HepG2 (cell line): Measurements from ENCODE around the gene PGC. TPM values are rescaled to one million over a fixed set of nuclear protein-coding genes. Genes with fewer than 3 reads are reported as not detected.

ENCODE experiments used
- ATAC-seq: fragments of 200-7000 bp; cut with Tn5 transposase; 3 replicates; pipeline ENCODE4 v1.9.1; 2020; ENCODE audit warnings: mild to moderate bottlenecking, moderate library complexity
- BruUV-seq: library from RNA; stranded (reverse); fragments of 400-500 nt; replicated peaks from 2 replicates; lab custom pipeline; 2021; lab: Mats Ljungman, UMichigan
- CTCF ChIA-PET: fragments of 300-600 bp; formaldehyde crosslinking; extraction: SDS; loops from one replicate; lab custom pipeline; 2021; ENCODE audit warnings: low total read pairs, inconsistent platforms, low intra/inter-chr PET ratio; lab: Yijun Ruan, JAX
- POLR2A ChIA-PET: fragments of 350-600 bp; sonication (Branson Sonifier 250); formaldehyde crosslinking; loops from one replicate; lab custom pipeline; 2020; ENCODE audit warnings: antibody characterized with exemption, inconsistent platforms; lab: Yijun Ruan, JAX
- DNase-seq: peaks from one replicate; pipeline ENCODE4 v3.0.0-alpha.2; 2015; ENCODE audit warnings: low spot score
- FAIRE-seq: peaks from 3 replicates; lab custom pipeline; 2011; peaks lifted over from hg19 to GRCh38; lab: Jason Lieb, UNC
- H2AFZ ChIP-seq: one replicate; pipeline ENCODE4 v1.6.1; 2011; ENCODE audit warnings: low read length, inconsistent platforms
- H3K27ac ChIP-seq: fragments of 300-600 bp; 3 replicates; pipeline ENCODE4 v1.8.0; 2011; ENCODE audit warnings: mixed run types, mild to moderate bottlenecking, mixed read lengths, low read length, inconsistent platforms; ENCODE audit not compliant: insufficient read depth; ENCODE audit errors: extremely low read length
- H3K27me3 ChIP-seq, 2 experiments: fragments of 200-600 bp in 1 of 2; 2 replicates in 1 of 2; 3 replicates in 1 of 2; pipeline versions ENCODE4 v1.6.0 to v1.8.0; 2011; ENCODE audit warnings: low read length in 2 of 2, mild to moderate bottlenecking in 2 of 2, moderate library complexity in 2 of 2, inconsistent platforms in 1 of 2; ENCODE audit not compliant: insufficient read depth in 2 of 2, control insufficient read depth in 1 of 2
- H3K36me3 ChIP-seq, 2 experiments: fragments of 200-600 bp in 1 of 2; replicated peaks in 1 of 2; 2 replicates in 1 of 2; 3 replicates in 1 of 2; pipeline versions ENCODE4 v1.5.1 to v1.8.0; 2011; ENCODE audit warnings: low read length in 2 of 2, inconsistent platforms in 1 of 2; ENCODE audit not compliant: insufficient read depth in 2 of 2, control insufficient read depth in 1 of 2
- H3K4me1 ChIP-seq: 2 replicates; pipeline ENCODE4 v1.5.1; 2012; ENCODE audit warnings: low read length, inconsistent platforms; ENCODE audit not compliant: insufficient read depth
- H3K4me2 ChIP-seq: 2 replicates; pipeline ENCODE4 v1.6.0; 2011; ENCODE audit warnings: low read depth, low read length, inconsistent platforms
- H3K4me3 ChIP-seq, 3 experiments: fragments of 200-600 bp in 1 of 3; sonication (generic), shearing (Covaris generic) in 1 of 3; replicated peaks in 1 of 3; 2 replicates each; pipeline ENCODE4 v1.5.1; 2011 to 2016; ENCODE audit warnings: low read length in 3 of 3, inconsistent platforms in 2 of 3, low read depth in 2 of 3, mild to moderate bottlenecking in 2 of 3, control low read depth in 1 of 3, mixed read lengths in 1 of 3; ENCODE audit not compliant: insufficient read depth in 1 of 3
- H3K79me2 ChIP-seq: one replicate; pipeline ENCODE4 v1.6.1; 2011; ENCODE audit warnings: low read length, inconsistent platforms; ENCODE audit not compliant: insufficient read depth
- H3K9ac ChIP-seq: 2 replicates; pipeline ENCODE4 v1.6.0; 2011; ENCODE audit warnings: mild to moderate bottlenecking, low read depth, low read length, inconsistent platforms; ENCODE audit not compliant: insufficient read depth
- H3K9me3 ChIP-seq: 2 replicates; pipeline ENCODE4 v1.5.1; 2012; ENCODE audit warnings: mild to moderate bottlenecking, low read length
- H4K20me1 ChIP-seq: 2 replicates; pipeline ENCODE4 v1.6.0; 2011; ENCODE audit warnings: inconsistent platforms, mild to moderate bottlenecking, low read length, moderate library complexity; ENCODE audit not compliant: insufficient read depth
- JUN ChIP-seq: sonication (generic); formaldehyde crosslinking; IDR thresholded peaks from 2 replicates; pipeline ENCODE4 v1.4.0; 2020; ENCODE audit warnings: mild to moderate bottlenecking, missing genetic modification reagents
- MAFF ChIP-seq: IDR thresholded peaks from 2 replicates; pipeline ENCODE4 v1.6.1; 2011; ENCODE audit warnings: low read depth, low read length, improper control_type of control experiment
- SP140L ChIP-seq: sonication (generic); formaldehyde crosslinking; IDR thresholded peaks from 2 replicates; pipeline ENCODE4 v1.4.0; 2020; ENCODE audit warnings: missing genetic modification reagents, borderline replicate concordance
- ZNF317 ChIP-seq: sonication (generic); formaldehyde crosslinking; IDR thresholded peaks from 2 replicates; pipeline ENCODE4 v1.5.0; 2020; ENCODE audit warnings: mild to moderate bottlenecking, missing genetic modification reagents
- ZNF629 ChIP-seq: sonication (generic); formaldehyde crosslinking; conservative IDR thresholded peaks from 2 replicates; pipeline ENCODE4 v1.5.0; 2020; ENCODE audit warnings: missing genetic modification reagents
- ZNF737 ChIP-seq: sonication (generic); formaldehyde crosslinking; IDR thresholded peaks from 2 replicates; pipeline ENCODE4 v1.5.0; 2020; ENCODE audit warnings: missing genetic modification reagents, mild to moderate bottlenecking, borderline replicate concordance
- WGBS: methylation state at CpG from one replicate; pipeline ENCODE4 v1.1.6; 2017; ENCODE audit warnings: low lambda C conversion rate; 5-methylcytosine and 5-hydroxymethylcytosine counted together
- in situ Hi-C: cut with HindIII; loops from 2 replicates; pipeline ENCODE4 v1.10.0; 2017; ENCODE audit warnings: low pct_unique_long_range_greater_than_20kb; ENCODE audit not compliant: extremely low pct_ligation_motif_present
- intact Hi-C: fragments of 100-400 bp; cut with micrococcal nuclease; formaldehyde crosslinking; loops from one replicate; pipeline ENCODE4 v1.10.0; 2022; ENCODE audit not compliant: unreplicated experiment
- polyA plus RNA-seq, 8 experiments: library from polyadenylated mRNA; depleted of rRNA in 3 of 8; stranded (reverse) in 7 of 8; unstranded in 1 of 8; fragments of >200 nt; fragmentation: Illumina TruSeq in 4 of 8; extraction: Trizol in 4 of 8; gene quantifications; 2 replicates each; pipeline versions ENCODE4 v1.2.1 to v1.2.3, GENCODE V29; 2011 to 2016; ENCODE audit warnings: low read depth in 4 of 8, missing spikeins in 1 of 8, mixed read lengths in 1 of 8; ENCODE audit not compliant: insufficient read depth in 1 of 8
- total RNA-seq, 5 experiments: library from RNA; depleted of rRNA; stranded (reverse); fragments of >200 nt; fragmentation: Illumina TruSeq; extraction: Trizol; gene quantifications; 2 replicates each; pipeline ENCODE4 v1.2.3, GENCODE V29; 2016; ENCODE audit warnings: low read depth in 1 of 5
- TF ChIP-seq, protein P1 (sequence below): sonication (generic); formaldehyde crosslinking; IDR thresholded peaks from 2 replicates; pipeline ENCODE4 v1.4.0; 2020; ENCODE audit warnings: missing genetic modification reagents
- TF ChIP-seq, protein P2 (sequence below): IDR thresholded peaks from 2 replicates; pipeline ENCODE4 v1.6.1; 2016; ENCODE audit warnings: low read depth, missing genetic modification reagents, missing compliant biosample characterization
- TF ChIP-seq, protein P3 (sequence below): sonication (generic); formaldehyde crosslinking; IDR thresholded peaks from 2 replicates; pipeline ENCODE4 v1.4.0; 2020; ENCODE audit warnings: mild to moderate bottlenecking, missing genetic modification reagents

PGC gene
- total and polyA plus RNA-seq, 2 of the 13 experiments (the other 11 are each of a cell fraction or from before 2014, with no cell fraction given) = 426 to 502 TPM

DNA sequence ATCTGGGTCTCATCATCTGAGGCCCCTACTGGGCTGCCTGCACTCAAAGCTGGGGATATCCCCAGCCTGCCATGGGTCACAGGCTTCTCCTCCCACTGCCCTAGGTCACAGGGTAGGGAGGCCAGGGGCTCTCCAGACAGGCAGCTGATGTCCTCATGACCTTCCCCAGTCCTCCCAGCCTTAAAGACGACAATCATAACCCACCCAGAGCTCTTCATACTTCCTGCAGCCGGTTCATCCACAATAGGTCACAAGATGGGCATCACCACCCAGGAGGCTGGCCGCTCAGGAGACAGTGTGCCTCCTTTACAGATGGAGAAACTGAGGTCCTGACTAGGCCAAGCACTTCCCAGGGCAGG lies 27.0 kb downstream of the PGC start:
- Histone ChIP-seq H3K4me3 (no peak overlapping the region), H3K9ac (no peak overlapping the region), H3K4me2 (no peak overlapping the region), H2AFZ (no peak overlapping the region), H3K4me1 (peaks cover 38% of the 10 kb centered on the region), H3K36me3 (no peaks in the 10 kb centered on the region; a peak in 1 of 5 replicates), H3K9me3 (no peaks in the 10 kb centered on the region), H3K79me2 (peaks cover 3% of the 10 kb centered on the region), H3K27ac (no peak overlapping the region), H4K20me1 (no peaks in the 10 kb centered on the region), H3K27me3 (no peaks in the 10 kb centered on the region)
- ChIA-PET POLR2A (interaction anchor here (1.9 kb wide), 1 partner anchor 14 kb away, joined by 8 read pairs; no protein-coding TSS in a partner anchor), CTCF (no interaction called here)
- BruUV-seq = no TSS peak
- DNase-seq = no peak
- 85% methylated on average over 3 of the region's 3 CpGs for whole genome bisulfite sequencing
- in situ Hi-C loops = no loop called here
- intact Hi-C loops = loop anchor here (10.0 kb wide), 1 partner anchor 325 kb away; no protein-coding TSS in a partner anchor
- FAIRE-seq = no peak
- 0 out of 2 replicates have a peak, but pooled peaks have one; percentile 20 for TF ChIP-seq ZNF629
- TF ChIP-seq, protein P1, sequence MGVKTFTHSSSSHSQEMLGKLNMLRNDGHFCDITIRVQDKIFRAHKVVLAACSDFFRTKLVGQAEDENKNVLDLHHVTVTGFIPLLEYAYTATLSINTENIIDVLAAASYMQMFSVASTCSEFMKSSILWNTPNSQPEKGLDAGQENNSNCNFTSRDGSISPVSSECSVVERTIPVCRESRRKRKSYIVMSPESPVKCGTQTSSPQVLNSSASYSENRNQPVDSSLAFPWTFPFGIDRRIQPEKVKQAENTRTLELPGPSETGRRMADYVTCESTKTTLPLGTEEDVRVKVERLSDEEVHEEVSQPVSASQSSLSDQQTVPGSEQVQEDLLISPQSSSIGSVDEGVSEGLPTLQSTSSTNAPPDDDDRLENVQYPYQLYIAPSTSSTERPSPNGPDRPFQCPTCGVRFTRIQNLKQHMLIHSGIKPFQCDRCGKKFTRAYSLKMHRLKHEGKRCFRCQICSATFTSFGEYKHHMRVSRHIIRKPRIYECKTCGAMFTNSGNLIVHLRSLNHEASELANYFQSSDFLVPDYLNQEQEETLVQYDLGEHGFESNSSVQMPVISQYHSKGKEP = no peak
- no peak for ATAC-seq

DNA sequence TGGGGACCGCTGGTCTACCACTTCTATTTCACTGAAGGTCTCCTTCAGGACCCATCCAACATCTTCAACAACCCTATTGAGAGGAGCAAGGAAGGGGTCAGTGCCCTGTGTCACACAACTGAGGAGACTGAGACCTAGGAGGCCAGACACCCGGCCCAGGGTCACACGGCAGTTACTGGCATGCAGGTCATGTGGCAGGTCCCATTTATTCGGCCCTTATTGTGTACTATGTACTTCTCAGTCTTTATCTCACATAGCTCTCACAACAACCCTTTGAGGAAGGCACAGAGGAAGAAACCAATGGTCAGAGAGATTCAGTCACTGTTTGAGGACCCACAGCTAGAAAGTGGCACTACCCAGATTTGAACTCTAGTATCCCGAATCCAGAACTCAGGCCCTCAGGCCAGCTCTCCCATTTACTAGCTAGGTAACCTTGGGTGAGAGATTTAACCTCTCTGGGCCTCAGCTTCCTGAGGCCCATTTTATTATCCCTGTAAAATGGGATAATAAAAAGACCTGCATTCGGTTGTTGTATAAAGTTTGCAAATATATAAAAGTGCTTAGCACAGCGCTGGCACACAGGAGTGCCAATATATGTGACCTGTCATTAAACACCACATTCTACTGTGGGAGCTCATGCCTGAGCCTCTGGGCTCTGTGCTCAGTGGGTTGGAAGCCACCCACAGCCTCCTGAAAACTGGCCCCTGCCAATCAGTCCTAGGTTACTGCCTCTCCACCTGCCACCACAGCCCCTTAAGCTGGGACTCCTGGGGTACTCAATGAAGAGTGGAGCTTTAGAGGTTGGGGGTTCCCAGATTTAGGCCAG lies 27.5 kb downstream of the PGC start:
- Histone ChIP-seq H3K27ac (no peak overlapping the region), H3K4me1 (peaks cover 33% of the 10 kb centered on the region), H3K4me2 (no peak overlapping the region), H3K79me2 (peaks cover 3% of the 10 kb centered on the region), H3K27me3 (no peaks in the 10 kb centered on the region), H2AFZ (no peak overlapping the region), H3K9me3 (no peaks in the 10 kb centered on the region), H3K4me3 (no peak overlapping the region), H4K20me1 (no peaks in the 10 kb centered on the region), H3K9ac (no peak overlapping the region), H3K36me3 (no peaks in the 10 kb centered on the region; a peak in 1 of 5 replicates)
- 92% methylated on average over 7 of the region's 7 CpGs for WGBS
- POLR2A ChIA-PET = interaction anchor here (1.9 kb wide), 1 partner anchor 15 kb away, joined by 8 read pairs; no protein-coding TSS in a partner anchor
- no TSS peak for BruUV-seq
- CTCF ChIA-PET = no interaction called here
- DNase-seq = no peak
- no peak for FAIRE-seq
- ATAC-seq = no peak
- intact Hi-C loops = loop anchor here (10.0 kb wide), 1 partner anchor 325 kb away; no protein-coding TSS in a partner anchor
- in situ Hi-C loops = loop anchor here (10.0 kb wide), 1 partner anchor 325 kb away; no protein-coding TSS in a partner anchor
- TF ChIP-seq, protein P2, sequence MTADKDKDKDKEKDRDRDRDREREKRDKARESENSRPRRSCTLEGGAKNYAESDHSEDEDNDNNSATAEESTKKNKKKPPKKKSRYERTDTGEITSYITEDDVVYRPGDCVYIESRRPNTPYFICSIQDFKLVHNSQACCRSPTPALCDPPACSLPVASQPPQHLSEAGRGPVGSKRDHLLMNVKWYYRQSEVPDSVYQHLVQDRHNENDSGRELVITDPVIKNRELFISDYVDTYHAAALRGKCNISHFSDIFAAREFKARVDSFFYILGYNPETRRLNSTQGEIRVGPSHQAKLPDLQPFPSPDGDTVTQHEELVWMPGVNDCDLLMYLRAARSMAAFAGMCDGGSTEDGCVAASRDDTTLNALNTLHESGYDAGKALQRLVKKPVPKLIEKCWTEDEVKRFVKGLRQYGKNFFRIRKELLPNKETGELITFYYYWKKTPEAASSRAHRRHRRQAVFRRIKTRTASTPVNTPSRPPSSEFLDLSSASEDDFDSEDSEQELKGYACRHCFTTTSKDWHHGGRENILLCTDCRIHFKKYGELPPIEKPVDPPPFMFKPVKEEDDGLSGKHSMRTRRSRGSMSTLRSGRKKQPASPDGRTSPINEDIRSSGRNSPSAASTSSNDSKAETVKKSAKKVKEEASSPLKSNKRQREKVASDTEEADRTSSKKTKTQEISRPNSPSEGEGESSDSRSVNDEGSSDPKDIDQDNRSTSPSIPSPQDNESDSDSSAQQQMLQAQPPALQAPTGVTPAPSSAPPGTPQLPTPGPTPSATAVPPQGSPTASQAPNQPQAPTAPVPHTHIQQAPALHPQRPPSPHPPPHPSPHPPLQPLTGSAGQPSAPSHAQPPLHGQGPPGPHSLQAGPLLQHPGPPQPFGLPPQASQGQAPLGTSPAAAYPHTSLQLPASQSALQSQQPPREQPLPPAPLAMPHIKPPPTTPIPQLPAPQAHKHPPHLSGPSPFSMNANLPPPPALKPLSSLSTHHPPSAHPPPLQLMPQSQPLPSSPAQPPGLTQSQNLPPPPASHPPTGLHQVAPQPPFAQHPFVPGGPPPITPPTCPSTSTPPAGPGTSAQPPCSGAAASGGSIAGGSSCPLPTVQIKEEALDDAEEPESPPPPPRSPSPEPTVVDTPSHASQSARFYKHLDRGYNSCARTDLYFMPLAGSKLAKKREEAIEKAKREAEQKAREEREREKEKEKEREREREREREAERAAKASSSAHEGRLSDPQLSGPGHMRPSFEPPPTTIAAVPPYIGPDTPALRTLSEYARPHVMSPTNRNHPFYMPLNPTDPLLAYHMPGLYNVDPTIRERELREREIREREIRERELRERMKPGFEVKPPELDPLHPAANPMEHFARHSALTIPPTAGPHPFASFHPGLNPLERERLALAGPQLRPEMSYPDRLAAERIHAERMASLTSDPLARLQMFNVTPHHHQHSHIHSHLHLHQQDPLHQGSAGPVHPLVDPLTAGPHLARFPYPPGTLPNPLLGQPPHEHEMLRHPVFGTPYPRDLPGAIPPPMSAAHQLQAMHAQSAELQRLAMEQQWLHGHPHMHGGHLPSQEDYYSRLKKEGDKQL = no peak
- TF ChIP-seq MAFF (no peak), ZNF317 (no peak), ZNF737 (CRISPR knock-in tag) (no peak), JUN (CRISPR knock-in tag) (no peak), SP140L (no peak)
- TF ChIP-seq, protein P3, sequence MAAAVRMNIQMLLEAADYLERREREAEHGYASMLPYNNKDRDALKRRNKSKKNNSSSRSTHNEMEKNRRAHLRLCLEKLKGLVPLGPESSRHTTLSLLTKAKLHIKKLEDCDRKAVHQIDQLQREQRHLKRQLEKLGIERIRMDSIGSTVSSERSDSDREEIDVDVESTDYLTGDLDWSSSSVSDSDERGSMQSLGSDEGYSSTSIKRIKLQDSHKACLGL (CRISPR knock-in tag) = no peak
